Fibroblast of lung (primary cell): ENCODE data around the gene RANBP1. TPM values are rescaled to one million over a fixed set of nuclear protein-coding genes. Genes with fewer than 3 reads are reported as not detected.
A peak's percentile ranks its signal among the peaks of the same experiment; 100 is the strongest.

Source experiments
- DNase-seq, 2 donors: peaks; one replicate each; pipeline versions ENCODE4 v3.0.0 to v3.0.0-alpha.2; 2010; ENCODE audit warnings: low read depth in 2 of 2
- H2AFZ ChIP-seq: 2 replicates; pipeline ENCODE4 v1.5.1; 2012; ENCODE audit warnings: low read length, control low read depth, inconsistent platforms
- H3K27ac ChIP-seq: 2 replicates; pipeline ENCODE4 v1.5.1; 2011; ENCODE audit warnings: low read length, control low read depth; ENCODE audit not compliant: insufficient read depth
- H3K27me3 ChIP-seq: 2 replicates; pipeline ENCODE4 v1.5.1; 2011; ENCODE audit warnings: mild to moderate bottlenecking, low read length; ENCODE audit not compliant: control insufficient read depth, insufficient read depth
- H3K36me3 ChIP-seq: 2 replicates; pipeline ENCODE4 v1.5.1; 2011; ENCODE audit warnings: low read length; ENCODE audit not compliant: control insufficient read depth, insufficient read depth
- H3K4me1 ChIP-seq: 2 replicates; pipeline ENCODE4 v1.5.1; 2011; ENCODE audit warnings: low read length; ENCODE audit not compliant: control insufficient read depth, insufficient read depth; ENCODE audit errors: extremely low read depth
- H3K4me2 ChIP-seq: 2 replicates; pipeline ENCODE4 v1.5.1; 2011; ENCODE audit warnings: low read length, control low read depth; ENCODE audit not compliant: insufficient read depth; ENCODE audit errors: extremely low read depth
- H3K4me3 ChIP-seq, 4 experiments: fragments of 200-600 bp in 1 of 4; sonication (generic) in 1 of 4; replicated peaks in 1 of 4; 2 replicates each; pipeline ENCODE4 v1.5.1; 2011 to 2016; ENCODE audit warnings: low read length in 4 of 4, low read depth in 3 of 4, mild to moderate bottlenecking in 3 of 4, control low read depth in 2 of 4, inconsistent platforms in 1 of 4, mixed read lengths in 1 of 4; ENCODE audit not compliant: insufficient read depth in 1 of 4; ENCODE audit errors: control extremely low read depth in 1 of 4
- H3K79me2 ChIP-seq: 2 replicates; pipeline ENCODE4 v1.5.1; 2012; ENCODE audit warnings: mild to moderate bottlenecking, low read length, inconsistent platforms; ENCODE audit not compliant: control insufficient read depth, insufficient read depth
- H3K9ac ChIP-seq: 2 replicates; pipeline ENCODE4 v1.5.1; 2011; ENCODE audit warnings: mild to moderate bottlenecking, low read length, control low read depth; ENCODE audit not compliant: insufficient read depth
- H3K9me3 ChIP-seq: 2 replicates; pipeline ENCODE4 v1.5.1; 2012; ENCODE audit warnings: low read depth, low read length; ENCODE audit not compliant: control insufficient read depth, insufficient read depth
- H4K20me1 ChIP-seq: 2 replicates; pipeline ENCODE4 v1.5.1; 2011; ENCODE audit warnings: low read length; ENCODE audit not compliant: control insufficient read depth, insufficient read depth; ENCODE audit errors: extremely low read depth
- EZH2 ChIP-seq: IDR thresholded peaks from 2 replicates; pipeline ENCODE4 v1.5.1; 2012; ENCODE audit warnings: low read length, control low read depth, mild to moderate bottlenecking; ENCODE audit errors: missing control alignments
- polyA plus RNA-seq, 2 donors: library from polyadenylated mRNA; depleted of rRNA in 1 of 2; stranded (reverse) in 1 of 2; unstranded in 1 of 2; fragments of >200 nt; gene quantifications; 2 replicates each; pipeline ENCODE4 v1.2.1, GENCODE V29; 2011 to 2012; ENCODE audit warnings: missing spikeins in 1 of 2
- total RNA-seq: library from RNA; depleted of rRNA; stranded (reverse); fragments of >200 nt; gene quantifications from 2 replicates; pipeline ENCODE4 v1.2.1, GENCODE V29; 2014
- TF ChIP-seq, protein P1 (sequence below), 2 donors: IDR thresholded peaks in 1 of 2; conservative IDR thresholded peaks in 1 of 2; 1 replicate in 1 of 2; 2 replicates in 1 of 2; pipeline ENCODE4 v1.5.1; 2011 to 2012; ENCODE audit warnings: low read length in 2 of 2, control low read depth in 1 of 2, inconsistent platforms in 1 of 2, low read depth in 1 of 2, mild to moderate bottlenecking in 1 of 2

The RANBP1 gene
- total and polyA plus RNA-seq, 2 donors (not counting 1 experiment from before 2014, with no cell fraction given) = 88.5 to 178 TPM

DNA sequence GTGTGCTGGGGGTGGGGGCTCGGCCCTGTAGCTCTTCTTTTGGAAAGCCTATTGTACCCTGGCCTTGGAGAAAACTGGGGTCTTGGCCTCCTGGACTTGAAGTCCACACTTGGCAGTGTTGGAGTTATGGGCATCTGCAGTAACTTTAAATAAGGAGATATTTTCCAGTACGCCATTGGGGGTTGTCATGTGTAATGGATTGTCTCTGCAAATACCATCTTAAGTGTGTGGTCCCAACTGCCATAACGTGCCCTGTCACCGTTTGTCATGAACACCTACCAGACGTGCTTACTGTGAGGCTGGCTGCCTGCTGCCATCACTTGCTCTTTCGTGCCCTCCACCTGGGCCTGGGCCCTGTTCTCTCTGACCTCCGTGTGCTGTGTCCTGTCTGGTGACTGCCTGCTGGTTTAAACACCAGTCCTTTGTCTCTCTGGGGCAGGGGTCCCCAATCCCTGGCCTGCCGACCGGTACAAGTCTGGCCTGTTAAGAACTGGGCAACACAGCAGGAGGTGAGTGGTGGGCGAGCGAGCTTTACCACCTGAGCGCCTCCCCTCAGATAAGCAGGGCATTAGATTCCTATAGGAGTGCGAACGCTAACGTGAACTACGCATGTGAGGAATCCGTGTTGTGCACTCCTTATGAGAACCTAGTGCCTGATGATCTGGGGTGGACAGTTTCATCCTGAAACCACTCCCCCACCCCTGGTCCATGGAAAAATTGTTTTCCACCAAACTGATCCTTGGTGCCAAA is 12.1 kb downstream of the RANBP1 start:
- Histone ChIP-seq H4K20me1 (no peaks in the 10 kb centered on the region), H2AFZ (no peak overlapping the region), H3K9me3 (no peaks in the 10 kb centered on the region), H3K9ac (no peak overlapping the region), H3K36me3 (peaks cover 20% of the 10 kb centered on the region), H3K79me2 (peaks cover 19% of the 10 kb centered on the region), H3K4me2 (no peak overlapping the region), H3K27me3 (no peaks in the 10 kb centered on the region), H3K27ac (no peak overlapping the region), H3K4me1 (peaks cover 5% of the 10 kb centered on the region), H3K4me3 (no peak overlapping the region)
- no peak for DNase-seq
- TF ChIP-seq, protein P1, sequence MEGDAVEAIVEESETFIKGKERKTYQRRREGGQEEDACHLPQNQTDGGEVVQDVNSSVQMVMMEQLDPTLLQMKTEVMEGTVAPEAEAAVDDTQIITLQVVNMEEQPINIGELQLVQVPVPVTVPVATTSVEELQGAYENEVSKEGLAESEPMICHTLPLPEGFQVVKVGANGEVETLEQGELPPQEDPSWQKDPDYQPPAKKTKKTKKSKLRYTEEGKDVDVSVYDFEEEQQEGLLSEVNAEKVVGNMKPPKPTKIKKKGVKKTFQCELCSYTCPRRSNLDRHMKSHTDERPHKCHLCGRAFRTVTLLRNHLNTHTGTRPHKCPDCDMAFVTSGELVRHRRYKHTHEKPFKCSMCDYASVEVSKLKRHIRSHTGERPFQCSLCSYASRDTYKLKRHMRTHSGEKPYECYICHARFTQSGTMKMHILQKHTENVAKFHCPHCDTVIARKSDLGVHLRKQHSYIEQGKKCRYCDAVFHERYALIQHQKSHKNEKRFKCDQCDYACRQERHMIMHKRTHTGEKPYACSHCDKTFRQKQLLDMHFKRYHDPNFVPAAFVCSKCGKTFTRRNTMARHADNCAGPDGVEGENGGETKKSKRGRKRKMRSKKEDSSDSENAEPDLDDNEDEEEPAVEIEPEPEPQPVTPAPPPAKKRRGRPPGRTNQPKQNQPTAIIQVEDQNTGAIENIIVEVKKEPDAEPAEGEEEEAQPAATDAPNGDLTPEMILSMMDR (conservative IDR thresholded peaks at IDR 0.05 in 1 of 2, IDR thresholded peaks at IDR 0.05 in 1 of 2; ENCODE audit: low read depth in 1 of 2, low read length in 2 of 2) = no peak
- TF ChIP-seq EZH2 = no peak

DNA sequence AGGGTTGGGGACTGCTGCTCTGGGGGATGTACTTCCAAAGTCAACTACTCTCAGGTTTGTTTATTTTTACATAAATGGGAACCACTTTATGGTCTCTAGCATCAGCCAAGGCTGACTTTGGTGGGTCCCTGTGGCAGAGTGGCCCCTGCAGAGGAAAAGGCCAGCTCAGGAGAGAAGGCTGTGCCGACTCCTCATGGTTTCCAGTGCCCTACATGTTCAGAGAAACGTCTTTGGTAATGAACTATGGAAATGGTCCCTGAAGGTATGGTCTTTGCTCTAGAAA is 12.7 kb downstream of the RANBP1 start:
- Histone ChIP-seq H3K27ac (no peak overlapping the region), H3K4me3 (no peak overlapping the region), H4K20me1 (no peaks in the 10 kb centered on the region), H3K27me3 (no peaks in the 10 kb centered on the region), H2AFZ (no peak overlapping the region), H3K9me3 (no peaks in the 10 kb centered on the region), H3K4me2 (no peak overlapping the region), H3K36me3 (peaks cover 19% of the 10 kb centered on the region), H3K4me1 (peaks cover 5% of the 10 kb centered on the region), H3K79me2 (peaks cover 21% of the 10 kb centered on the region), H3K9ac (no peak overlapping the region)
- TF ChIP-seq, protein P1 (conservative IDR thresholded peaks at IDR 0.05 in 1 of 2, IDR thresholded peaks at IDR 0.05 in 1 of 2; ENCODE audit: low read depth in 1 of 2, low read length in 2 of 2) = no peak
- TF ChIP-seq EZH2 = no peak
- no peak for DNase-seq

DNA sequence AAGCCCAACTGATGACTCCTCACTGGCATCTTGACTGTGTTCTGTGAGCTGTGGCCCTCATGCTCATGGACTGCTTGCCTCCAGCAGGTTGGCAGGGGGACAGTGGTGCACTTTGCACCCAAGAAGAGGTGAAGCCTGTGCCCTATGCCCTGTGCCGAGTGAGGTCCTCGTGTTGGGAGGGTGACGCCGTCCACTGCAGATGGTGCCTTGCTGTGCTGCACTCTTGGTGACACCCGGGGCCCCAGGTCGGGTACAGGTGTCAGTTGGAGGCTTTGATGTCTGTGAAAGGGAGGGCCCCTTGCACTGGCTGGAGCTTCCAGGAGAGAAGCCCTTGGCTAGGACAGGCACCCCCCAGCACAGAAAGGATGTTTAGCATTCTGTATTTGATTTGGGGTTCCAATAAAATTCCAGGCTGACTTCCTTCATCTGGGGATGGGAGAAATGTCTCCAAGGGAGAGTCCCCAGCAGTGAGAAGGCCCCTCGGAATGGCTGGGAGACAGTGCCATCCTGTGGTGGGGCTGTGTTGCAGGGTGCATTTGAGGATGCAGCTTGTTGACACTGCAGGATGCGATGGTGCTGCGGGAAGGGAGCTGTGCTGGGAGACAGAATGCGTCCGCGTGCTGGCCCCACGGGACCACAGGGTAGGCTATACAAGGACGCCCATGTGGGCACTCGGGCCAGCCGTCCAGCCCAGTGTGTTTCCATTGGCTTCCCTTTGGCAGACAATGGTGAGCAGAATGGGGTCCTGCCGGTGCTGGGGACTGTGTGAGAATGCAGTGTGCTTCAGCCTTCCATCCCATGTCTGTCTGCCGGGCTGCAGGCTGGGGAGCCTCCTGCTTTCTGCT is 13.2 kb downstream of the RANBP1 start:
- DNase-seq = peak in 1 of 2 donors; percentile 26
- Histone ChIP-seq H4K20me1 (no peaks in the 10 kb centered on the region), H3K4me1 (peaks cover 5% of the 10 kb centered on the region), H3K9ac (no peak overlapping the region), H3K79me2 (peaks cover 23% of the 10 kb centered on the region), H3K4me3 (no peak overlapping the region), H3K9me3 (no peaks in the 10 kb centered on the region), H3K27me3 (no peaks in the 10 kb centered on the region), H3K4me2 (no peak overlapping the region), H3K36me3 (peaks cover 14% of the 10 kb centered on the region), H2AFZ (no peak overlapping the region), H3K27ac (no peak overlapping the region)
- TF ChIP-seq, protein P1 (conservative IDR thresholded peaks at IDR 0.05 in 1 of 2, IDR thresholded peaks at IDR 0.05 in 1 of 2; ENCODE audit: low read depth in 1 of 2, low read length in 2 of 2) = peak; percentile 20 to 39
- TF ChIP-seq EZH2 = no peak
